Stimulated activated CD4-positive, alpha-beta T cell treated with anti-CD3 and anti-CD28 coated beads, Interleukin-4, amount 100 ng/mL, for 4 hours (primary cell): ENCODE data around the gene FGF19.

Experiments used
- DNase-seq, 2 experiments: peaks; one replicate each; pipeline ENCODE4 v3.0.0-alpha.2; 2020

The FGF19 gene

GRCh38 chr11:69703768-69704507 lies at the start of gene FGF19:
FGF19 (minus strand) TSS chr11:69704022; CDS start chr11:69703876, 146 bp downstream.
- DNase-seq: no peak

GRCh38 chr11:69752890-69753289 lies 49.1 kb upstream of the FGF19 start:
- no peak for DNase-seq

- DNase-seq: no peak
These were observed 47.2 kb upstream of the FGF19 start for GRCh38 chr11:69750875-69751597.

- DNase-seq: no peak
These were observed 46.5 kb upstream of the FGF19 start for GRCh38 chr11:69750108-69750850.

GRCh38 chr11:69748637-69749036 lies 44.8 kb upstream of the FGF19 start:
- no peak for DNase-seq

- DNase-seq: no peak
These were observed 43.2 kb upstream of the FGF19 start for GRCh38 chr11:69746752-69747742.

- no peak for DNase-seq
These were observed 42.3 kb upstream of the FGF19 start for GRCh38 chr11:69746140-69746539.

GRCh38 chr11:69745201-69745600 lies 41.4 kb upstream of the FGF19 start:
- DNase-seq: no peak

GRCh38 chr11:69744435-69744834 lies 40.6 kb upstream of the FGF19 start:
- no peak for DNase-seq

- DNase-seq: no peak
These were observed 31.0 kb upstream of the FGF19 start for GRCh38 chr11:69734841-69735240.

- no peak for DNase-seq
These were observed 30.5 kb upstream of the FGF19 start for GRCh38 chr11:69734367-69734766.

- DNase-seq: no peak
These were observed 29.1 kb upstream of the FGF19 start for GRCh38 chr11:69732910-69733309.

- DNase-seq: no peak
These were observed 27.3 kb upstream of the FGF19 start for GRCh38 chr11:69731110-69731509.

- DNase-seq: no peak
These were observed 26.7 kb upstream of the FGF19 start for GRCh38 chr11:69730500-69730899.

- DNase-seq: no peak
These were observed 25.4 kb upstream of the FGF19 start for GRCh38 chr11:69729252-69729651.

- no peak for DNase-seq
These were observed 23.4 kb upstream of the FGF19 start for GRCh38 chr11:69727266-69727665.

GRCh38 chr11:69726481-69726880 lies 22.7 kb upstream of the FGF19 start:
- no peak for DNase-seq

GRCh38 chr11:69726019-69726418 lies 22.2 kb upstream of the FGF19 start:
- DNase-seq: no peak

- DNase-seq: no peak
These were observed 17.9 kb upstream of the FGF19 start for GRCh38 chr11:69721745-69722144.

GRCh38 chr11:69721106-69721505 lies 17.3 kb upstream of the FGF19 start:
- no peak for DNase-seq

- DNase-seq: no peak
These were observed 15.1 kb upstream of the FGF19 start for GRCh38 chr11:69718912-69719311.

GRCh38 chr11:69718147-69718546 lies 14.3 kb upstream of the FGF19 start:
- DNase-seq: no peak
